Measurements from ENCODE around the gene COG8.

DNA sequence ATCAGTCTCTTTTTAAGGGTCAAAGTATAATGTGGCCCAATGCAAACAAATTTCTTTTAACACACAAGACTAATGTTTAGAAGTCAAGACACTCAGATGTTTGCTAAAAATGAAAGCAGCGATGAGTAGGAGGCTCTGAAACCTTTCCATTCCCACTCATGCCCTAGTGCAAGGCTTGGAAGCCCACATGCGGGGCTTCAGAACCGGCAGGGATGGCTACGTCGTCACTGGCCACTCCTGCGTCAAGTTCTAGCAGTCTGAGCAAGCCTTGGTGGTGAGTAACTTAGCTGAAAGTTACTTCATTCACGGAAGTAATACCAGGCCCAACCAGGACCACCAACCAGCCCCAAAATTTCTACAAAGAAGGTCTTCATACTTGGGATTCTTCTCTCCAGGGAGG lies 27.1 kb upstream of the COG8 start:
- no peak for TF ChIP-seq MAX (IDR thresholded peaks at IDR 0.05)
- no peak for TF ChIP-seq RAD21 (IDR thresholded peaks at IDR 0.05 in 1 of 2, conservative IDR thresholded peaks at IDR 0.05 in 1 of 2; ENCODE audit: low read depth in 2 of 2, low read length in 2 of 2)
- no peak for TF ChIP-seq BACH1 (IDR thresholded peaks at IDR 0.05; ENCODE audit: low read length)
